H1 (cell line): ENCODE measurements around the gene TTLL5. TPM values are rescaled to one million over a fixed set of nuclear protein-coding genes. Genes with fewer than 3 reads are reported as not detected.

ENCODE experiments used
- CTCF ChIA-PET: fragments of 300-600 bp; sonication (Branson Sonifier 250); formaldehyde crosslinking; loops from one replicate; lab custom pipeline; 2021; ENCODE audit not compliant: partially characterized antibody; lab: Charles Lee
- POLR2A ChIA-PET: fragments of 300-600 bp; sonication (Branson Sonifier 250); formaldehyde crosslinking; loops from one replicate; lab custom pipeline; 2021; ENCODE audit warnings: inconsistent platforms; ENCODE audit not compliant: partially characterized antibody; lab: Charles Lee
- DNase-seq, 2 experiments: peaks; one replicate each; pipeline versions ENCODE4 v3.0.0 to v3.0.0-alpha.2; 2010 to 2022; ENCODE audit warnings: low spot score in 2 of 2, low read depth in 1 of 2, mixed read lengths in 1 of 2
- FAIRE-seq: peaks from 2 replicates; lab custom pipeline; 2011; peaks lifted over from hg19 to GRCh38; lab: Jason Lieb, UNC
- H2AFZ ChIP-seq: 2 replicates; pipeline ENCODE4 v1.8.1; 2012; ENCODE audit warnings: low read length, inconsistent platforms
- H2AK5ac ChIP-seq: 2 replicates; pipeline ENCODE4 v1.6.1; 2013; ENCODE audit warnings: low read depth, low read length
- H2BK120ac ChIP-seq: replicated peaks from 2 replicates; pipeline ENCODE3; 2013; ENCODE audit warnings: low read depth, low read length, inconsistent platforms
- H2BK12ac ChIP-seq: 2 replicates; pipeline ENCODE4 v1.6.1; 2013; ENCODE audit warnings: low read depth, low read length
- H2BK15ac ChIP-seq: 2 replicates; pipeline ENCODE4 v1.6.1; 2013; ENCODE audit warnings: low read length
- H2BK20ac ChIP-seq: 2 replicates; pipeline ENCODE4 v1.6.1; 2013; ENCODE audit warnings: low read length
- H2BK5ac ChIP-seq: 2 replicates; pipeline ENCODE4 v1.6.1; 2013; ENCODE audit warnings: low read depth, low read length
- H3K14ac ChIP-seq: 2 replicates; pipeline ENCODE4 v1.6.1; 2013; ENCODE audit warnings: inconsistent platforms; ENCODE audit not compliant: insufficient read length
- H3K18ac ChIP-seq: 2 replicates; pipeline ENCODE4 v1.6.1; 2013; ENCODE audit warnings: low read length; ENCODE audit errors: extremely low read depth
- H3K23ac ChIP-seq: 2 replicates; pipeline ENCODE4 v1.6.1; 2013; ENCODE audit warnings: inconsistent platforms; ENCODE audit not compliant: insufficient read length
- H3K23me2 ChIP-seq: 2 replicates; pipeline ENCODE4 v1.6.1; 2013; ENCODE audit warnings: low read depth, low read length
- H3K27ac ChIP-seq: 2 replicates; pipeline ENCODE4 v1.6.1; 2011; ENCODE audit warnings: low read depth, low read length, inconsistent platforms
- H3K27me3 ChIP-seq, 4 experiments: replicated peaks in 1 of 4; 1 replicate in 1 of 4; 2 replicates in 3 of 4; pipeline versions ENCODE4 v1.6.1 to v1.8.1; 2011 to 2013; ENCODE audit warnings: low read length in 3 of 4, mild to moderate bottlenecking in 3 of 4, inconsistent platforms in 2 of 4, mixed read lengths in 2 of 4, moderate library complexity in 1 of 4; ENCODE audit not compliant: control insufficient read depth in 3 of 4, insufficient read depth in 3 of 4; ENCODE audit errors: extremely low read depth in 1 of 4
- H3K36me3 ChIP-seq, 4 experiments: 2 replicates each; pipeline versions ENCODE4 v1.6.1 to v1.8.1; 2011 to 2013; ENCODE audit warnings: mild to moderate bottlenecking in 4 of 4, low read length in 3 of 4, moderate library complexity in 2 of 4, control low read depth in 1 of 4, inconsistent platforms in 1 of 4; ENCODE audit not compliant: insufficient read depth in 4 of 4, control insufficient read depth in 2 of 4
- H3K4ac ChIP-seq: replicated peaks from 2 replicates; pipeline ENCODE3; 2013; ENCODE audit warnings: low read length, low read depth, mixed read lengths, inconsistent platforms; ENCODE audit not compliant: insufficient read length
- H3K4me1 ChIP-seq, 4 experiments: replicated peaks in 1 of 4; 1 replicate in 1 of 4; 2 replicates in 3 of 4; pipeline versions ENCODE4 v1.6.1 to v1.8.1; 2011 to 2013; ENCODE audit warnings: low read length in 3 of 4, inconsistent platforms in 2 of 4, mixed read lengths in 1 of 4; ENCODE audit not compliant: insufficient read depth in 4 of 4, control insufficient read depth in 3 of 4
- H3K4me2 ChIP-seq, 2 experiments: 2 replicates each; pipeline versions ENCODE4 v1.6.1 to v1.8.1; 2011 to 2013; ENCODE audit warnings: low read depth in 2 of 2, low read length in 2 of 2, control low read depth in 1 of 2, inconsistent platforms in 1 of 2, mild to moderate bottlenecking in 1 of 2; ENCODE audit not compliant: insufficient read depth in 1 of 2
- H3K4me3 ChIP-seq, 4 experiments: fragments of 200-600, 300-600 bp in 1 of 4; sonication (generic), shearing (Covaris generic), sonication (Bioruptor Twin) in 1 of 4; 2 replicates each; pipeline versions ENCODE4 v1.5.1 to v1.8.1; 2011 to 2016; ENCODE audit warnings: low read length in 4 of 4, low read depth in 3 of 4, control low read depth in 2 of 4, inconsistent platforms in 2 of 4, mild to moderate bottlenecking in 2 of 4, mixed read lengths in 1 of 4, moderate library complexity in 1 of 4; ENCODE audit not compliant: insufficient read depth in 2 of 4; ENCODE audit errors: extremely low read depth in 1 of 4
- H3K56ac ChIP-seq: replicated peaks from 2 replicates; pipeline ENCODE3; 2013; ENCODE audit warnings: low read depth, mild to moderate bottlenecking, mixed read lengths, low read length, inconsistent platforms; ENCODE audit not compliant: insufficient read length
- H3K79me1 ChIP-seq: 2 replicates; pipeline ENCODE4 v1.6.1; 2013; ENCODE audit warnings: low read depth, low read length, control low read depth
- H3K79me2 ChIP-seq, 2 experiments: 2 replicates each; pipeline versions ENCODE4 v1.6.1 to v1.8.1; 2012 to 2013; ENCODE audit warnings: low read length in 2 of 2, mild to moderate bottlenecking in 2 of 2, inconsistent platforms in 1 of 2; ENCODE audit not compliant: insufficient read depth in 2 of 2, control insufficient read depth in 1 of 2
- H3K9ac ChIP-seq, 4 experiments: replicated peaks in 1 of 4; 1 replicate in 1 of 4; 2 replicates in 3 of 4; pipeline versions ENCODE4 v1.6.1 to v1.8.1; 2011 to 2013; ENCODE audit warnings: low read depth in 3 of 4, low read length in 3 of 4, control low read depth in 2 of 4, mild to moderate bottlenecking in 2 of 4, moderate library complexity in 2 of 4, inconsistent platforms in 1 of 4; ENCODE audit errors: extremely low read depth in 1 of 4
- H3K9me3 ChIP-seq, 2 experiments: 2 replicates each; pipeline versions ENCODE4 v1.6.1 to v1.8.1; 2012 to 2013; ENCODE audit warnings: mild to moderate bottlenecking in 2 of 2, moderate library complexity in 2 of 2, control low read depth in 1 of 2, inconsistent platforms in 1 of 2, low read depth in 1 of 2, low read length in 1 of 2, mixed read lengths in 1 of 2; ENCODE audit not compliant: insufficient read depth in 2 of 2
- H4K20me1 ChIP-seq, 2 experiments: replicated peaks in 1 of 2; 2 replicates each; pipeline versions ENCODE3 to v1.8.1; 2011 to 2013; ENCODE audit warnings: inconsistent platforms in 2 of 2, low read length in 2 of 2, mild to moderate bottlenecking in 1 of 2; ENCODE audit not compliant: insufficient read depth in 2 of 2, control insufficient read depth in 1 of 2
- H4K5ac ChIP-seq: 2 replicates; pipeline ENCODE4 v1.6.1; 2013; ENCODE audit warnings: low read length, low read depth, mixed read lengths, inconsistent platforms; ENCODE audit not compliant: insufficient read length
- H4K8ac ChIP-seq: 2 replicates; pipeline ENCODE4 v1.8.0; 2013; ENCODE audit warnings: mild to moderate bottlenecking, moderate library complexity, low read length, inconsistent platforms; ENCODE audit not compliant: insufficient read depth; ENCODE audit errors: extremely low read depth
- H4K91ac ChIP-seq: replicated peaks from 2 replicates; pipeline ENCODE3; 2013; ENCODE audit warnings: low read length, mixed read lengths, inconsistent platforms; ENCODE audit not compliant: insufficient read length
- CEBPB ChIP-seq: IDR thresholded peaks from 2 replicates; pipeline ENCODE4 v1.6.1; 2012; ENCODE audit warnings: low read depth, low read length
- CHD1 ChIP-seq: IDR thresholded peaks from 2 replicates; pipeline ENCODE4 v1.6.1; 2012; ENCODE audit warnings: low read depth, low read length, improper control_type of control experiment
- POLR2AphosphoS5 ChIP-seq: IDR thresholded peaks from 2 replicates; pipeline ENCODE4 v1.6.1; 2011; ENCODE audit warnings: low read depth, low read length
- SIX5 ChIP-seq: IDR thresholded peaks from 2 replicates; pipeline ENCODE4 v1.6.1; 2011; ENCODE audit warnings: mild to moderate bottlenecking, low read depth, low read length
- WGBS, 2 experiments: shearing (Covaris generic) in 1 of 2; methylation state at CpG; one replicate each; pipeline versions ENCODE4 v1.1.6 to v1.1.7; 2013 to 2015; ENCODE audit warnings: low lambda C conversion rate in 2 of 2, mixed read lengths in 2 of 2, inconsistent platforms in 1 of 2, low coverage in 1 of 2, missing lambda C conversion rate in 1 of 2; ENCODE audit not compliant: insufficient replicate concordance in 2 of 2, insufficient coverage in 1 of 2, insufficient read length in 1 of 2; ENCODE audit errors: extremely low coverage in 1 of 2, missing lambda C conversion rate in 1 of 2; 5-methylcytosine and 5-hydroxymethylcytosine counted together
- polyA plus RNA-seq, 7 experiments: library from polyadenylated mRNA; depleted of rRNA in 3 of 7; stranded (reverse) in 5 of 7; unstranded in 2 of 7; fragments of >200 nt in 5 of 7; fragments of 200-250 nt in 2 of 7; gene quantifications; 1 replicate in 5 of 7; 2 replicates in 1 of 7; 4 replicates in 1 of 7; pipeline versions ENCODE4 v1.2.1 to v1.2.3, GENCODE V29; 2011 to 2013; ENCODE audit warnings: missing spikeins in 2 of 7, mixed read lengths in 2 of 7
- total RNA-seq: library from RNA; stranded (reverse); fragmentation: NEBNext Ultra II Directional; extraction: Animal tissue kit (Norgen Biotek cat#: 25700); gene quantifications from 2 replicates; pipeline ENCODE4 v1.2.1, GENCODE V29; 2021

The TTLL5 gene
- total and polyA plus RNA-seq, 2 of the 8 experiments (the other 6 are each of a cell fraction or from before 2014, with no cell fraction given): 16.1 to 45.9 TPM

GRCh38 chr14:75636100-75636692 is 24.9 kb upstream of the TTLL5 start:
- Histone ChIP-seq H2BK15ac (no peak overlapping the region), H3K9ac (no peak overlapping the region), H2BK5ac (no peak overlapping the region; the same call in 1 of the 2 replicates), H3K4me2 (no peak overlapping the region), H4K91ac (no peak overlapping the region), H2AFZ (no peak overlapping the region), H2BK20ac (no peak overlapping the region), H3K23me2 (0 out of 2 replicates have a peak, but pooled peaks cover 1% of the 10 kb centered on the region), H2BK120ac (no peak overlapping the region), H3K79me1 (no peaks in the 10 kb centered on the region), H3K18ac (peak overlapping the region; percentile 17; the same call in 1 of the 2 replicates), H4K20me1 (no peaks in the 10 kb centered on the region), H3K56ac (no peak overlapping the region), H3K79me2 (no peaks in the 10 kb centered on the region), H3K9me3 (no peaks in the 10 kb centered on the region), H3K27ac (no peak overlapping the region), H3K4ac (no peak overlapping the region), H3K36me3 (no peaks in the 10 kb centered on the region), H3K4me3 (no peak overlapping the region), H3K23ac (no peak overlapping the region), H3K27me3 (no peaks in the 10 kb centered on the region), H3K4me1 (peaks cover 4 to 19% (median 14%) of the 10 kb centered on the region in 4 experiments), H4K8ac (no peak overlapping the region), H4K5ac (no peak overlapping the region), H3K14ac (no peak overlapping the region), H2AK5ac (no peak overlapping the region), H2BK12ac (no peak overlapping the region)
- ChIA-PET POLR2A (interaction anchor here (1.0 to 3.2 kb wide), 5 partner anchors 10 to 59 kb away, joined by 3 to 11 read pairs (median 4); partner anchors contain the start of genes ERG28 and TTLL5), CTCF (interaction anchor here (0.7 to 3.5 kb wide), 13 partner anchors 10 to 83 kb away, joined by 3 to 19 read pairs (median 4); partner anchors contain the start of gene FLVCR2)
- TF ChIP-seq POLR2AphosphoS5 (no peak), CHD1 (no peak), SIX5 (no peak), CEBPB (no peak)
- DNase-seq (no peak), FAIRE-seq (no peak)
- WGBS, 2 experiments: 85% methylated on average over 13 of the region's 13 CpGs; no CpG with 5 or more reads in 1 of the 2 experiments
